Kidney capillary endothelial cell (primary cell): ENCODE measurements around the gene ADARB2.

Source experiments
- DNase-seq: peaks from one replicate; pipeline ENCODE4 v3.0.0-alpha.2; 2018; ENCODE audit warnings: low spot score

ADARB2 gene

GRCh38 chr10:1524540-1524939 lies 212.8 kb downstream of the ADARB2 start:
- no peak for DNase-seq

- no peak for DNase-seq
Observed at GRCh38 chr10:1523221-1523620, 214.1 kb downstream of the ADARB2 start.

- DNase-seq, result no peak
Observed at GRCh38 chr10:1522237-1522636, 215.1 kb downstream of the ADARB2 start.

GRCh38 chr10:1521741-1522140 lies 215.6 kb downstream of the ADARB2 start:
- DNase-seq, result no peak

GRCh38 chr10:1520909-1521565 lies 216.3 kb downstream of the ADARB2 start:
- DNase-seq, result no peak

GRCh38 chr10:1519391-1519790 lies 217.9 kb downstream of the ADARB2 start:
- DNase-seq, result no peak

- no peak for DNase-seq
Observed at GRCh38 chr10:1517684-1518083, 219.6 kb downstream of the ADARB2 start.

- DNase-seq, result no peak
Observed at GRCh38 chr10:1516492-1517165, 220.7 kb downstream of the ADARB2 start.

GRCh38 chr10:1515780-1516491 lies 221.4 kb downstream of the ADARB2 start:
- no peak for DNase-seq

GRCh38 chr10:1515121-1515779 lies 222.1 kb downstream of the ADARB2 start:
- no peak for DNase-seq

GRCh38 chr10:1514681-1515080 lies 222.6 kb downstream of the ADARB2 start:
- DNase-seq, result no peak

- DNase-seq, result no peak
Observed at GRCh38 chr10:1513221-1513620, 224.1 kb downstream of the ADARB2 start.

- no peak for DNase-seq
Observed at GRCh38 chr10:1509011-1509530, 228.3 kb downstream of the ADARB2 start.

GRCh38 chr10:1508096-1508495 lies 229.2 kb downstream of the ADARB2 start:
- DNase-seq, result no peak

GRCh38 chr10:1507436-1507835 lies 229.9 kb downstream of the ADARB2 start:
- no peak for DNase-seq

GRCh38 chr10:1504940-1505339 lies 232.4 kb downstream of the ADARB2 start:
- no peak for DNase-seq

GRCh38 chr10:1504286-1504685 lies 233.0 kb downstream of the ADARB2 start:
- no peak for DNase-seq

- no peak for DNase-seq
Observed at GRCh38 chr10:1502451-1502850, 234.9 kb downstream of the ADARB2 start.

GRCh38 chr10:1499359-1499957 lies 237.9 kb downstream of the ADARB2 start:
- no peak for DNase-seq

GRCh38 chr10:1498746-1499358 lies 238.5 kb downstream of the ADARB2 start:
- no peak for DNase-seq

- DNase-seq, result no peak
Observed at GRCh38 chr10:1495915-1496517, 241.3 kb downstream of the ADARB2 start.
